Measurements from ENCODE around the gene CCDC78. TPM values are rescaled to one million over a fixed set of nuclear protein-coding genes. Genes with fewer than 3 reads are reported as not detected.
"Not testable (repeated sequence)": the region's sequence is repeated elsewhere in the genome, so short reads cannot be mapped to it uniquely, and the experiment has no call there.

Gene CCDC78
- total RNA-seq, 1 donor from 2014 or later: 0.24 TPM

DNA sequence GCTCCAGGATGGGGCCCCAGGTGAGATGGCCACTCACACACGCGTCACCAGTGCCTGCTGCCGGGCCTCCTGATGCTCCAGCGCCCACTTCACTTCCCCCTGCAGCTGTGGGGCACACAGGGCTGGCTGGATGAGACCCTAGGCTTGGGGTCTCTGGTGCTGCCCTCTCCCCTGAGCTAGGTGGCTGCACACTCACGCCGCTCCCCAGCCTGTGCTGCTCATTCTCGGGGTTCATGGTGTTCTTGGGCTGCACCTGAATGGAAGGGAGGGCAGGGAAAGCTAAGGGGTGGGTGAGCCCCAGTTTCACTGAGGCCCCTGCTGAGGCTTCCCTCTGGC is 1.2 kb downstream of the CCDC78 start:
- no peak for DNase-seq (ENCODE audit: low spot score)

DNA sequence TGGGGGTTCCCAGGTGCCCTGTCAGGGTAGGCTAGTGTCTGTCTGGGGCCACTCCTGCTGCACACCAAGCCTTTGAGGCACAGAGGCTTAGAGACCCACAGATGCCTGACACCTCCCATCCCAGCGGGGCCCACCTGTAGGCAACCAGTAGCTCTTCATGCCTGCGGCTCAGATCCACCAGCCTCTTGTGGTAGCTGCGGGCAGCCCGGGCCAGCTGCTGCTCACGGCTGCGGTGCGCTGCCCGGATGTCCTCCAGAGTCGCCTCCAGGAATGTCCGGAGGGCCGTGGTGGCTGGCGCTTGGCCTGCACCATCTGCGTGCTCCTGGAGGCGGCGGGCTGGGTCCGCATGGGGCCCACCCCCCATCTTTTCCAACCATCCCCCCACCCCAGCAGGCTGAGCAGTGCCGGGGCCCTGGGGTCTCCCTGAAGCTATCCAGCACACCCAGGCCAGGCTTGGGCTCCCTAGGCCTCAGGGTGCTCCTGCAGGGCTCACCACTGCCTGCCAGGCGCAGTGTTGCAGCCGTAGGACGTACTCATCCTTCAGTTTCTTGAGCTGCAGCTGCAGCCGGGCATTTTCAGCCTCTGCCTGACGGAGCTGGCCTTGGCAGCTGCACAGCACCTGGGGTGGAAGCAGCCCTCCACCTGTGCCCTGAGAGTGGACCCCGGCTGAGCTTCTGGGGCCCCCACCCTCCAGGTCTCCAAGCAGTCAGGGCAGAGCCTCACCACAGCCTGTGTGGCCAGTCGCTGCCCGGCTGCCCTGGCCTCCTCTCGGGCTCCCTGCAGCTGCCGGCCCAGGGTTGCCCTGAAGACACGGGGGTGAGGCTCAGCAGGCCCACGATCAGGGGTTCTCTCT is 1.8 kb downstream of the CCDC78 start:
- no peak for DNase-seq (ENCODE audit: low spot score)

DNA sequence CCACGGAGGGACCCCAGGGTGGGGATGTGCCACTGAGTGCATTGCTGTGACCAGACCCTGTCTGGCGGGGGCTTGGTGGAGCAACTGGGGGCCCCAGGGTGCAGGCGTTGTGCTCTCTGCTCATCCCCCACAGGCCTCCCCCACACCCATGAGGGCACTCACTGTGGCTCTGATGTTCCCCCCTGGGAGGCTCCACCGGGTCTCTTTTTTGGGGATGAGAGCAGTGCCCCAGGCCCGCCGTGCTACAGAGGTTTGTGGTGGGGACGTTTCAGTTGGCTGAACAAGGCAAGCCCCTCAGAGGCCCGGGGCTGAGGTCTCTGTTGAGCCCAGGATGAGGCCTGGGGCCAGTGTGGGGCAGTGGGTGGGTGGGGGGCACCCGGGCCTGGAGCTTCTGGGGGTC is 2.5 kb downstream of the CCDC78 start:
- no peak for DNase-seq (ENCODE audit: low spot score)

DNA sequence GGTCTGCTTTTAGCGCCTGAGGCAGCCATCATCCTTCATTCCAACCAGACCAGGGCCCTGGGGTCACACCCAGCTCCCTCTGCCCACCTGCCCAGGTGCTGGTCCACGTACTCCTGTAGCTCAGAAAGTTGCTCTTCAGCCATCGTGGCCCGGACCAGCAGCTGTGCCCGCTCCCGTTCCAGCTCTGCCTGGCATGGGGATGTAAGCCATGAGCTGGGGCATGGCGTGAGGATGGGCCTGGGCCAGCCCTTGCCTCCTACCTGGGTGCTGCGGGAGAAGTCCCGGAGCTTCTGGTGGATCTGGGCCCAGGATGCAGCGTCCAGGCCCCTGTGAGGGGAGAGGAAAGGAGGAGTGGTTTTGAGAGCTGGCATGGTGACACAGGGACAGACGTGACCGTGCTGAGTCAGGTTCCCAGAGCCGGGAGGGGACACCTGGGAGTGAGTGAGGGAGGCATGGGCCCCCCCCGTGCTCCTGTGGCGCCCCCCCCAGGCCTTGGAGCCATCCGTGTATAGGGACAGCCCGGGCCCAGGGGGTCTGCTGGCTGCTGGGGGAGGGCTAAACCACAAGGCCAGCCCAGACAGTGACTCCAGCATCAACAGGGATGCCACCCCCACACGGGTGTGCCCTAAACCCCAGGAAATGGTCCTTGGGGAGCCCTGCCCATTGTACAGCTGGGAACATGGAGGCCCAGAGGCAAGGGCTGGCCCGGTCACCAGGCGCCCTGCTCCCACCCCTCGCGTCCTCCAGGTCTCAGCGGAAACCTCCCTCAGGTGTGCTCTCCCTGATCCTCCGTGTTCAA is 3.2 kb downstream of the CCDC78 start:
- no peak for DNase-seq (ENCODE audit: low spot score)

DNA sequence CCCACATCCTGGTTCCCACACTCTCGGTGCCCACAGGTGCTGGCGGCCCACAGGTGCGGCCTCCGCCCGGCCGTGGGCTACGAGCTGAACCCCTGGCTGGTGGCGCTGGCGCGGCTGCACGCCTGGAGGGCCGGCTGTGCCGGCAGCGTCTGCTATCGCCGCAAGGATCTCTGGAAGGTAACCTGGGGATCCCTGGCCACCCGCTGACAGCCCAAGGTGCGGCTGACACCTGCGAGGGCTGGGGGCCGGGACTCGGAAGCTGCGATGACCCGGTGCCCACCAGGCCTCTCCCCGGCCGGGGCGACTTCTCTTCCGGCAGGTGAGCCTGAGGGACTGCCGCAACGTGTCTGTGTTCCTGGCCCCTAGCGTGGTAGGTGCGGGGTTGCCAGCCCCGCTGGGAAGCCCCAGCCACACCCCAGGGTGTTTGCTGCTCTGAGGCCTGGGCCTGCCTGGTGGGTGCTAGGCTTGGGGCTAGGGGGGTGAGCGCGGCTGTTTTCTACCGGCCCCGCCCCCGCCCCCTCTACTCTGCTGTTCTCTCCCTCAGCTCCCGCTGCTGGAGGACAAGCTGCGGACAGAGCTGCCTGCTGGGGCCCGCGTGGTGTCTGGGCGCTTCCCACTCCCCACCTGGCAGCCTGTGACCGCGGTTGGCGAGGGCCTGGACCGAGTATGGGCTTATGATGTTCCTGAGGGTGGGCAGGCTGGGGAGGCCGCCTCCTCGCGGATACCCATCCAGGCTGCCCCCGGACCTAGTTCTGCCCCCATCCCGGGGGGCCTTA is 4.3 kb downstream of the CCDC78 start:
- DNase-seq (ENCODE audit: low spot score): no peak

DNA sequence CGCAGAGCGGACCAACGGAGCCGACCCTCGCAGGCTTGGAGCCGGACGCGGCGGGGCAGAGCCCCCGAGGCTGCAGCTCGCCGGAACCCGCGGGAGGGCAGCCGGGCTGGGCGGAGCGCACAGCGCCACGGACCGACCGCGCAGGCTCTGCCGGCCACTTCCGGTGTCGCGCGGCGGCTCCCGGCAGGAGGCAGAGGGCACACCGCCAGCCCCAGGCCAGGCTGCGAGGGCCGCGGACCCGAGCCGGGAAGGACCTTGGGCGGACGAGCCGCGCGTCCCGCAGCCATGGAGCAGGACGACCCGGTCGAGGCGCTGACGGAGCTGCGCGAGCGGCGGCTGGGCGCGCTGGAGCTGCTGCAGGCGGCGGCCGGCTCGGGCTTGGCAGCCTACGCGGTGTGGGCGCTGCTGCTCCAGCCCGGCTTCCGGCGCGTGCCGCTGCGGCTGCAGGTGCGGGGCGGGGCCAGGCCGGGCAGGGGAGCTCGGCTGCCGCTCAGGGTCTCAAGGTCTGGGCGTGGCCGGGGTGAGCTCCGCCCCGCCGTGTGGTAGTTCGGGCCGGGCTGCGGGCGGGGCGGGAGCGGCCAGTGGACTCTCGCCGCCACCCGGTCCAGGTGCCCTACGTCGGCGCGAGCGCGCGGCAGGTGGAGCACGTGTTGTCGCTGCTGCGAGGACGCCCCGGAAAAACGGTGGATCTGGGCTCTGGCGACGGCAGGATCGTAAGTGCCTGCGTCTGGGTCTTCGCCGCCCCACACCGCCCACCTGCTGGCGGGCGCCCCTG is 5.1 kb downstream of the CCDC78 start, which contains the start of gene ANTKMT:
TSS of gene ANTKMT (plus strand) at position 157 of the 775 bp plus-strand sequence. CDS start at position 286, 129 bp downstream.
- DNase-seq (ENCODE audit: low spot score): peak; percentile 73

DNA sequence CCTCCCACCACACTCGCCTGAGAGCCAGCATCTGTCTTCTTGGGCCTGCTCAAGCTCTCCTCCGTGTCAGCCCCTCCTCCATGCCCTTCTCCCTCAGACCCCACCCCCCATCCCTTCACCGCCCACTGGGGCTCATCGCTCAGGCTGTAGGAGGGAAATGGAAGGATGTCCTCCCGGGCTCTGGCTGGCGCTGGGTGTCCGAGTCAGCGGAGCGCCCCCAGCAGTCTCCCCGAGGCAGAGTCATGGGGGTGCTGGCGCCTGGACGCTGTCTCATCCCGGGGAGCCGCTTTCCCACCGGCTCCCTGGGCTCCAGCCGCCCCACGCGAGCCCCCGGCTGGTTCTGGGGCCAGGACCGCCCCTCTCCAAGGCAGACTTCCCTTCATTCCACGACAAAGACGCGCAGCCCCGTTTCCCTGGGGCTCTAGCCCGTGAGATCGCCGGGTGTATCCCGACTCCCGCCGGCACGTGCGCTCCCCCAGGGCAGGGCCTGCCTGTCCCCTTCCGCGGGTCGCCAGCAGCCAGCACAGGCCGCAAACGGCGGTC is 5.7 kb downstream of the CCDC78 start:
- DNase-seq (ENCODE audit: low spot score): peak; percentile 89

DNA sequence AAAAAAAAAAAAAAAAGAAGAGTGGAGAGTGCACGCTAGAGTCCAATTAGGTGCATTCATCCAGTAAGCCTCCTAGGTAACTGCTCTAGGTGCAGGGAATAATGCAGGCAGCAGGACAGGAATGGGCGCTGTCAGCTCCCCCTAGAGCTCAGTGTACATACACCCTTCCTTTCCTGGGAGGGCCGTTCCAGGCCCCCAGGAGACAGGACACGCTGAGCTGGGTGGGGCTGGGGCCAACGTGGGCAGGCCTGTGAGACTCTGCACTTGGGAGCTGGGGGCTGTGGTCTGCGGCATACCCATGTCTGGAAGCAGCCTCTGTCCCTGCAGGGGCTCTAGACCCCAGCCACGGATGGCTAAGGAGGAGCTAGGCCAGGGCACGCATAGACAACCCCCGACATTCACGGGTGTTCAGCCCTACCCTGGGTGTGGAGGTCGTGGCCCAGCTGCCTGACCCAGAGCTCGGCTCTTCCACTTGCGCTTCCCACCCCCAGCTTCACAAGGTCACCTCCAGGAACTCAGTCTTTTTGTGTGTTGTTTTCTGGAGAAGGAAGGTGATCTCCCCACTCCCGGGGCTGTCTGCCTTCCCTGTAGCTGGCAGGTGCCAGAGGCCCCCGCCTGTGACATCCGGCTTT is 6.3 kb downstream of the CCDC78 start:
- DNase-seq (ENCODE audit: low spot score): no peak

DNA sequence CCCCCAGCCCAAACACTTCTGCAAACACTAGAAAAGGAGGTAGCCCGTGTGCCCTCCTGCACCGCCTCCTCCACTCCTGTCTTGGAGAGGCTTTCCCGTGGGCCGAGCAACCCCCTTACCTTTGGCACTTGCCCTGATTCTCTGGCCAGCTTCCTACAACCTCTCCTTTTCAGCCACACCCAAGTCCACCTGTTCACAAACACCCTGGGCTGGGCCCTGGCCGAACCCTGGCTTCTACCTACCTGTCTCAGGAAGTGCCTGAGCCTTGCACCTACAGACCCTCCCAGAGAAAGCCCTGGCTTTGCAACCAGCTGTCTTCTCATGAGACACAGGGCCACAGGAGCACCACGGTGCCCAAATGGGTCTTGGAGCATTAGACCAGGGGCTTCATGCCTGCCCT is 7.3 kb downstream of the CCDC78 start:
- DNase-seq (ENCODE audit: low spot score): no peak

DNA sequence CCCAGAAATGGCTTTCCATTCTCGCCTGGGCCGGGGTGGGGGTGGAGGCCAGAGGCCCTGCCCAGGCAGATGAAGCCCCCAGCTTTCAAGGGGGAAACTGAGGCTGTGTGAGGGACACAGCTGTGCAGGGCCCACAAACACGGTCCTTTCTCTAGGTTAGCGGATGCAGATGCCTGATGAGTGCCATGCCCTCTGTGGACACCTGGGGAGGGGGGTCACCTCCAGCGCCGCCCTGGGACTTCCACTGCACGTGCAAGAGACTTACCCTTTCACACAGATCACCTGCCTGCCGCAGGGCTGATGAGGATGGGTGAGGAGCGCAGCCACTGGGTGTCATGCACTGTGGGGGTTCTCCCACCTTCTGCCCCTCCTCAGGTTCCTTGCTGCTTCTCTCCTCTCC is 7.9 kb downstream of the CCDC78 start:
- no peak for DNase-seq (ENCODE audit: low spot score)

DNA sequence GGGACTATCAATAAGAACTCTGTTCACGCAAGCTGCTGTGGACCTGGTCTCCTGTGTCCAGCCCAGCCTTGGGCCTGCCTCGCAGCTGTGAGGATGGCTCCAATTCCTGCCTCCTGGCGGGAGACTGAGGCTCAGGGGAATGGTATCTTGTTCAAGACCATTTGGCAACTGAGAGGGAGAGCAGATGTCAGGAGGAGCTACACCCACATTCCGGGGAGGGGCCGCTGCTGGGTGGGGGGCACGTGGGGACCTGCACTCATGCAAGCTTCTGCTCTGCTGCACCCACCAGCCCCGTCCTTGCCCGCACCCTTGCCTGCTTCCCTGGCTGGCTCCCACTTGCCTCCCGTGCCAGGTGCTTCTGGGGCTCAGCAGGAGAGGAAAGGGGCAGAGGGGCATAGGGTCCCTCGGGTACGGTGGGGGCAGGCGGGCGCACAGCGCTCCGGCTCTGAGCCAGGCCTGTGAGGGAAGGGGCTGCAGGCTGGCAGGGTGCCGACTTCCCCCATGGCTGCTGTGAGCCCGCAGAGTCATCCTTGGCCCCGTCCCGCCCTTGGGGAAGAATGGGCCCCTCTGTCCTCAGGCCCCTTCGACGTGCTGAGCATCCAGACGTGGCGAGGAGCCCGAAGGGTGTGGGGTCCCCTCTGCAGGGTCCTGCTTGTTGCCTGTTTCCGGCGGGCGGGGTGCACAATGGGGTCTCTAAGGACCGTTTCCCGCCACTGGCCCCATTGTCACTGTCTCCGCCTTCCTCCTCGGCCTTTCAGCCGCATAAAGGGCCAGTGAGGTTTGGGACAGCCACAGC is 8.6 kb downstream of the CCDC78 start:
- no peak for DNase-seq (ENCODE audit: low spot score)

DNA sequence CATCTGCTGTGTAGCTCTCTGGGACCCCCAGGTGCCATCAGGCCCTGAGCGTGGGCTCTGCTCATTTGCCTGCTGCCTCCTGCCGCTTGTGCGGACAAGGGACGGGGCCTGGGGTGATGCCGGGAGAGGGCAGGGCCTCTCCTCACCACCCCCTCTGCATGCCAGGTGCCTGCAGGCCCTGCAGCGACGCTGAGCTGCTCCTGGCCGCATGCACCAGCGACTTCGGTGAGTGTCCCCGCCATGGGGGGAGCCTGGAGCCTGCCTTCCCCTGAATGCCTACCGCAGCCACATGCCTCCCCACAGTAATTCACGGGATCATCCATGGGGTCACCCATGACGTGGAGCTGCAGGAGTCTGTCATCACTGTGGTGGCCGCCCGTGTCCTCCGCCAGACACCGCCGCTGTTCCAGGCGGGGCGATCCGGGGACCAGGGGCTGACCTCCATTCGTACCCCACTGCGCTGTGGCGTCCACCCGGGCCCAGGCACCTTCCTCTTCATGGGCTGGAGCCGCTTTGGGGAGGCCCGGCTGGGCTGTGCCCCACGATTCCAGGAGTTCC is 9.4 kb downstream of the CCDC78 start:
- no peak for DNase-seq (ENCODE audit: low spot score)

DNA sequence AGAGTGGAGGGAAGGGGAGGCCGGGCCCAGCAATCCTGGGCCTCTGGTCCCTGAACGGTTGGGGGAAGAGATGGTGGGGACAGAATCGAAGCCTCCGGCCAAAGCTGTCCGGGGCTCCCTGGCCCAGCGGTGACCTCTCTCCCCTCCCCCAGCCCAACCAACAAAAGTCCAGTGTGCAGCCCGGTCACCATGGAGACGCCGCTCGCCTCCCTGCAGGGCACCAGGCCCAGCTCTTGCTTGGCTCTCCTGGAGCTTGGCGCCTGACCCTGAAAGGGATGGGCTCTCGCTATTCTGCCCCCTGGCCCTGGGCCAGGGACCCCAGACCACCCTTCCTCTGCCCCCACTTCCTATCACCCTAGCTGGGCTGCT is 10.1 kb downstream of the CCDC78 start:
- no peak for DNase-seq (ENCODE audit: low spot score)

DNA sequence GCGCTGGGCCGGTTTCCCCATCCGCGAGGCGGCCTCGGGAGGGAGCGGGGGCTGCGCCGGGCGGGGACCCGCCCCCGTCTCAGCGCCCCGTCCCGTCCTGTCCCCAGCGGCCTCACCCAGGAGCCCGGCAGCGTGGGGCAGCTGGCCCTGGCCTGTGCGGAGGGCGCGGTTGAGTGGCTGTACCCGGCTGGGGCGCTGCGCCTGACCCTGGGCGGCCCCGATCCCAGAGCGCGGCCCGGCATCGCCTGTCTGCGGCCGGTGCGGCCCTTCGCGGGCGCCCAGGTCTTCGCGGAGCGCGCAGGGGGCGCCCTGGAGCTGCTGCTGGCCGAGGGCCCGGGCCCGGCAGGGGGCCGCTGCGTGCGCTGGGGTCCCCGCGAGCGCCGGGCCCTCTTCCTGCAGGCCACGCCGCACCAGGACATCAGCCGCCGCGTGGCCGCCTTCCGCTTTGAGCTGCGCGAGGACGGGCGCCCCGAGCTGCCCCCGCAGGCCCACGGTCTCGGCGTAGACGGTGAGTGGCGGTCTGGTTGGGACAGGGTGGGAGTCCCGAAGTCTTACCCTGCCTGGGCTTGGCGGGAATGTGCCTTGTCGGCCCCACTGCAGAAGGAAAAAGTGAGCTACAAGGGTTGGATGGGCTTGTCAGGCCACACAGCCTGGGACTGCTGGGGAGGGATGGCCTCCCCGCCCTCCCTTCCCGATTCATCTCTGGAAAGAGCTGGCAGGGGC is 10.6 kb downstream of the CCDC78 start:
- no peak for DNase-seq (ENCODE audit: low spot score)

DNA sequence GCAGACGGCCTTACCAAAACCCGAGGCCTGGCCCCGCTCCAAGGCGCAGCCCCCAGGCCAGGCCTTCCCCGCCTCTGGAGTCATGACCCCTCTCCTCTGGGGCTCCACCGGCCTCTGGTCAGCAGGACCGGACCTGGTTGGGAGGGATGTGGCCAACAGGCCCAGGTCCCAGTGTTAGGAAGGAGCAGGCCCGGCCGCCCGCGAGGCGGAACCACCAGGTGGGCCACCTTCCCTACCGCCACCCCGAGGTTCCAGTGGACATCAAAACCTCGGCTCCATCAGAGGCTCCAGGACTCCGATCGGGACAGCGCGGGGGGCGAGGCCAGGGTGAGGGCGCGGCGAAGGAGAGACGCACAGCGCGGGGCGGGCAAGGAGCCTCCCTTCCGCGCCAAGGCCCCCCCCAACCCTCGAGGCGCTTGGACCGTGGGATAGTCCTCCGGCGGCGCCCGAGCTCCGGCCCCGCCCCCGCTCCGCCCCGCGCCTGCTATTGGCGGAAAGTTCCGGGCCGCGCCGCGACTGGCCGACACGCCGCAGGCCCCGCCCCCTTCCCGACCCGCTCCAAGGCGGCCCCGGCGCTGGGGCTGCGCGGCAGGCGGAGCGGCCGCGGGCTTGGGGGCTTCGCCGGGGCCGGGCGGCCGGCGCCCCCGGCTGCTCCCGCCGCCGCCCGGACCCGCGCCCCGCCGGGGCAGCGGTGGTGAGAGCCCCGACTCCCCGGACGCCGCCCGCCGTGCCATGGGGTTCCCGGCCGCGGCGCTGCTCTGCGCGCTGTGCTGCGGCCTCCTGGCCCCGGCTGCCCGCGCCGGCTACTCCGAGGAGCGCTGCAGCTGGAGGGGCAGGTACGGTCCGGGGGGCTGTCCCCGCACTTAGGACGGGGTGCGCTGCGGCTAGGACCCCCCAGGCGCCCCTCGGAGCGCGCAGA is 11.4 kb downstream of the CCDC78 start, which contains the start of gene METRN:
TSS of gene METRN (plus strand) at position 561 of the 919 bp plus-strand sequence. CDS start at position 733, 172 bp downstream.
- peak; percentile 85 for DNase-seq (ENCODE audit: low spot score)

DNA sequence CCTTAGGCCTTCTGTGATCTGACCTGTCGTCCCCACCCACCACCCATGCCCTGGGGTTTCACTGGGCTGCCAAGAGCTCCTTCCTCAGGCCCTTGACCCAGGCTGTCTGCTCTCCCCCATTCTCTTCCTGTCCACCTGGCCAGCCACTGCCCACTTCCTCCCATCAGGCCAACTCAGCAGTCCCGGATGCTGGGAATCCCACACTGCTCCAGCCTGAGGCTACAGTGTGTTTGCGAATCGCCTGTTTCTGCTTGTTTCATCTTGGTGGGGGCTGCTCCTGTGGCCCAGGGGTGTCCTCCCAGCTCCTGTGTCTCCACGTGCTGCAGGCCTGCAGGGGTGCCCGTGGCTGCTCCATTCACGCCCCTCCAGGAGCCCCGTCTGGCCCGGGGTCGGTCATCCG is 12.2 kb downstream of the CCDC78 start:
- no peak for DNase-seq (ENCODE audit: low spot score)

DNA sequence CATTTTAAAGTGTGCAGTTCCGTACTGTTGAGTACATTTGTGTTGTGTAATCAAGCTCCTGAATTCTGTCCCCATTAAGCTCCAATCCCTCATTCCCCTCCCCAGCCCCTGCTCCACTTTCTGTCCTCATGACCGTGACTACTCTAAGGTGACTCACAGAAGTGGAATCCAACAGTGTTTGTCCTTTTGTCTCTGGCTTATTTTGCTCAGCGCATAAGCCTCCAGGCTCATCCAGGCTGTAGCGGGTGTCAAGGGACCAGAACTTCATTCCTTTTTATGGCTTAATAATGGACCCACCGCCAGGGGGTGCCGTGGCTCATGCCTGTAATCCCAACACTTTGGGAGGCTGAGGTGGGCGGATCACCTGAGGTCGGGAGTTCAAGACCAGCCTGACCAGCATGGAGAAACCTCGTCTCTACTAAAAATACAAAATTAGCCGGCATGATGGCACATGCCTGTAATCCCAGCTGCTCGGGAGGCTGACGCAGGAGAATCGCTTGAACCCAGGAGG is 13.4 kb downstream of the CCDC78 start:
- not testable (repeated sequence) for DNase-seq (ENCODE audit: low spot score)
